Ramos (cell line): ENCODE data around the gene TRIM2.

Experiments
- in situ Hi-C: fragments of 300-500 bp; cut with MboI; formaldehyde crosslinking; loops from one replicate; pipeline ENCODE4 v1.14.3; 2022; ENCODE audit warnings: low sequenced_read_pairs; ENCODE audit not compliant: unreplicated experiment

The TRIM2 gene

GRCh38 chr4:153349206-153349805 lies 145.1 kb downstream of the TRIM2 start:
- in situ Hi-C loops, result loop anchor here (5.0 to 25.0 kb wide), 2 partner anchors 83 to 687 kb away; no protein-coding TSS in a partner anchor

GRCh38 chr4:153362184-153362583 lies 157.9 kb downstream of the TRIM2 start:
- in situ Hi-C loops, result no loop called here

- in situ Hi-C loops, result no loop called here
These were observed 159.8 kb downstream of the TRIM2 start for GRCh38 chr4:153364061-153364460.

DNA sequence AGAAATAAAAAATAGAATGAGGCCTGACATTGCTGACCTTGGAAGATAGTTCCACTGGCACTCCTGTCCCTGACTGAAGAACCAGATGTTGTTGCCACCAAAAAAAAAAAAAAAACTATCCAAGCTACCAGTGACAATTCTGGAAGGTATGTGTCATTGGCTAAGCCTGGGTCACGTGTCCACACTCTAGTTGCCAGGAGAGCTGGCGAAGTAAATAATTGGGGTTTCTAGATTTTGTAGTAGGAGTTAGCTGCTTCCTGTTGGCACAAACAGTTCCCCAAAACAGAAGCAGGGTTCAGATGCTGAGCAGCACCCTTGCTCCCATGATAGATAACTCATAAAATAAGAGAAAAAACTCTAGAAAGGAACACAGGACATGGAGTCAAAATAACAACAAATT lies 160.8 kb downstream of the TRIM2 start:
- in situ Hi-C loops, result no loop called here

GRCh38 chr4:153366486-153366885 lies 162.2 kb downstream of the TRIM2 start:
- in situ Hi-C loops, result no loop called here

- in situ Hi-C loops, result no loop called here
These were observed 162.8 kb downstream of the TRIM2 start for GRCh38 chr4:153367092-153367491.

- in situ Hi-C loops, result no loop called here
These were observed 164.8 kb downstream of the TRIM2 start for GRCh38 chr4:153369021-153369420.

DNA sequence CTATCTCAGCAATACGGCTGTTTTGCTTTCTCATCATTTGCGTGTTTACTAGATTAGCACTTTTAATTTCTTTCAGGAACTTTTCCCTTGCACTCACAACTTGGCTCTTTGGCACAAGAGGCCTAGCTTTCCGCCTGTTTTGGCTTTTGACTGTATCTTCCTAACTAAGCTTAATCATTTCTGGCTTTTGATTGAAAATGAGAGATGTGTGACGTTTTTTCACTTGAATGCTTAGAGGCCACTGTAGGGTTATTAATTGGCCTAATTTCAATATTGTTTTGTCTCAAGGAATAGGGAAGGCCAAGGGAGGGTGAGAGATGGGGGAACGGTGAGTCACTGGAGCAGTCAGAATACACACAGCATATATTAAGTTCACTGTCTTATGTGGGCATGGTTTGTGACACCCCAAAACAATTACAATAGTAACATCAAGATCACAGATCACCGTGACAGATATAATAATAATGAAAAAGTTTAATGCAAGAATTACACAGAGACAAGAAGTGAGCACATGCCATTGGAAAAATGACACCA lies 167.5 kb downstream of the TRIM2 start:
- in situ Hi-C loops, result no loop called here

GRCh38 chr4:153372967-153373562 lies 168.8 kb downstream of the TRIM2 start:
- in situ Hi-C loops, result no loop called here

- in situ Hi-C loops, result no loop called here
These were observed 170.2 kb downstream of the TRIM2 start for GRCh38 chr4:153374442-153374841.

DNA sequence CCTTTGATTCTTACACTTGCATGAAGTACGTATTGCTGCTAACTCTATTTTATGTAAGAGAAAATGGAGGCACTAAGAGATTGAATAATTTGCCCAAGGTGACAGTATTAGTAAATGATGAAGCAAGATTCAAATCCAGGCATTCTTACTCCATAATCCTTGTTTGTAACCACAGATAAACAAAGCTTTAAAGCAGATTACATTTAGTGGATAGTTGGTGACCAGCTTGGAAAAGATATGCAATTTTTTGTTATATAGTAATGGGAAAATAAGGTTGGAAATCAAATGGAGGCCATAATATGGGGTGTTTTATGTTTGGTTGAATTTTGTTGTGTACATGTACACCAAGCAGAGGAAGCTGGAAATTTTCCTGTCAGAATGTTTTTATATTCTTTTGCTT lies 171.1 kb downstream of the TRIM2 start:
- in situ Hi-C loops, result no loop called here

DNA sequence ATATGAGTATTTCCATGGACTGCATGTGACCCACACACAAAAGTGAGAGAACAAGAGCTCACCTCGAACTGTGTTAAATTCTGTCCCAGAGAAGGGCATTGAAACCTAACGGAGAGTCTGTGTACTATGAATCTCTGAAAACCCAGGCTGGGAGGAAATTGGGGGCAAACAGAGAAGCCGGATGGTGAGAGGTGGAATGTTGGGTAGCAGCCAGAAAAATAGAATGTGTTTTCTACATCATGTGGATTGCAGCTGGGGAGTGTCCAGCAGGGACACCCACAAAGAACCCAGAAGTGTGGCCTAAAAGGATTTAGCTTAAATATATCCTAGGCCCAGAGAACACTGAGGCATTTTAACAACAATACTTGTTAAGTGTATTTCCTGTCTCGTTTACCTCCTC lies 178.9 kb downstream of the TRIM2 start:
- in situ Hi-C loops, result no loop called here

GRCh38 chr4:153384160-153384559 lies 179.9 kb downstream of the TRIM2 start:
- in situ Hi-C loops, result no loop called here

GRCh38 chr4:153385784-153386183 lies 181.5 kb downstream of the TRIM2 start:
- in situ Hi-C loops, result no loop called here

DNA sequence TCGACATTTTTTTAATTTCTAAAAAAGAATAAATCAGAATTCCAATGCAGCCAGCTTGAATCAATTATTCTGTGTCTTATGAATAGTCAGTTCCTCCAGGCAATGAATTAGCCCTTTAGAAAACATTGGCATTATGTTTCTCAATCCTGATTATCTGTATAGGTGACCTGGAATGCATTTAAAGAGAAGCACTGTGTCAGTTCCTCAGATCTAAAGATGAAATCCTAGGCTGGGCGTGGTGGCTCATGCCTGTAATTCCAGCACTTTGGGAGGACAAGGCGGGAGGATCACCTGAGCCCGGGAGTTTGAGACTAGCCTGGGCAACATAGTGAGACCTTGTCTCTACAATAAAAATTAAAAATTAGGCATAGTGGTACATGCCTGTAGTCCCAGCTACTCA lies 183.7 kb downstream of the TRIM2 start:
- in situ Hi-C loops, result no loop called here
